NCI-H1694 (cell line): ENCODE measurements around the gene SPRYD3.
A peak's percentile ranks its signal among the peaks of the same experiment; 100 is the strongest.

Experiments used
- DNase-seq: peaks from one replicate; lab custom pipeline; 2025; lab: John Stamatoyannopoulos, UW

SPRYD3 gene

DNA sequence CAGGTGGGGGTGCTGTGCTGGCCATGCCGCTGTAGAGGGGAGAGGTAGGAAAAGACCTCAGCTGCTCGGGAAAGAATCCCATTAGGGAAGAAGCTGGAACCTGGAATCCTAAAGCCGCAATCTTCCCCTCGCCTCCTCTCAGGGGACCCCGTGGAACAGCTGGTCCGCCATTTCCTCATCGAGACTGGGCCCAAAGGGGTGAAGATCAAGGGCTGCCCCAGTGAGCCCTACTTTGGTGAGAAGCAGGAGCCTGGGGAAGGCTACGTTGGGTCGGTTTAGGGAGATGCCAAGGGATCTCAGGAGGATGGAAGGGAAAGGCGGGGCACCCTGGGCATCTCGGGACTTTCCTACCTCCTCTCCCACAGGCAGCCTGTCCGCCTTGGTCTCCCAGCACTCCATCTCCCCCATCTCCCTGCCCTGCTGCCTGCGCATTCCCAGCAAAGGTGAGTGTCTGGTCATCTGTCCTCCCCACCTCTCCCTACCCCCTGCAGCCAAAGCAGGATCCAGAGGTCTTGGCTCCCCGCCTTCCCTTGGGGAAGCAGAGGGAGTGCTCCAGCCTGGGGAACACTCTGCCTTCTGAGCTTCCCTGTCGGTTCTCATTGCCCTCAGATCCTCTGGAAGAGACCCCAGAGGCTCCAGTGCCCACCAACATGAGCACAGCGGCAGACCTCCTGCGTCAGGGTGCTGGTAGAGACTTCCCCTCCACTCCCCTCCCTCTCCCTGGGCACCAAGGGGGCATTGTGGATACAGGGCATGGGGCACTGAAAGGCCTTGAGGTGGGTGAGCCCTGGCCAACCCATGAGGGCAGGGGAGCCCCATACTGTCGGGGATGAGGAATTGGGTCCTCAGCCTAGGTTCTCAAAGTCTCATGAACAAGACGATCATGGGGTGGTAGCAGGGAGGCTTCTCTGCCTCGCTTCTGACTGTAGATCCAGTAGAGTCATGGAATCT is 16.9 kb downstream of the SPRYD3 start:
- DNase-seq: no peak

DNA sequence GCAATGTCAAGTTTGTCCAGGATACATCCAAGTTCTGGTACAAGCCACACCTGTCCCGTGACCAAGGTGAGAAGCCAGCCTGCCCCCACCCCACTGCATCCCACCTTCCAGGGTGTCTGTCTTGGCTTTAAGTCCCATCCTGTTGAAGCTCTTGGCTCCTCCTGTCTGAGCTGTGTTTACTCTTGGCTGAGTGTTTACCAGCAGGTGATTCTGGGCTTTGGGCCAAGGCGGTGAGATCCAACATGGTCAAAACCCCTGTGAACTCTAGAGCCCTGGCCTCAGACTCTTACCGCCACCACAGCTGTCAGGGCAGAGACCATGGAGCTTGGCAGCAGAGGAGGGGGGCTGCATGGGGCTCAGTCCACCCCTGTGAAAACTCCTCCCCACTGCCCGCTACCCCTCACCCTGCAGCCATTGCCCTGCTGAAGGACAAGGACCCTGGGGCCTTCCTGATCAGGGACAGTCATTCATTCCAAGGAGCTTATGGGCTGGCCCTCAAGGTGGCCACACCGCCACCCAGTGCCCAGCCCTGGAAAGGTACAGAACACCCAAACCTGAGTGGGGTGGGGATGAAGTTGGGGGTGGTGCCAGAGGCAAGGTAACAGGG is 17.7 kb downstream of the SPRYD3 start:
- no peak for DNase-seq

DNA sequence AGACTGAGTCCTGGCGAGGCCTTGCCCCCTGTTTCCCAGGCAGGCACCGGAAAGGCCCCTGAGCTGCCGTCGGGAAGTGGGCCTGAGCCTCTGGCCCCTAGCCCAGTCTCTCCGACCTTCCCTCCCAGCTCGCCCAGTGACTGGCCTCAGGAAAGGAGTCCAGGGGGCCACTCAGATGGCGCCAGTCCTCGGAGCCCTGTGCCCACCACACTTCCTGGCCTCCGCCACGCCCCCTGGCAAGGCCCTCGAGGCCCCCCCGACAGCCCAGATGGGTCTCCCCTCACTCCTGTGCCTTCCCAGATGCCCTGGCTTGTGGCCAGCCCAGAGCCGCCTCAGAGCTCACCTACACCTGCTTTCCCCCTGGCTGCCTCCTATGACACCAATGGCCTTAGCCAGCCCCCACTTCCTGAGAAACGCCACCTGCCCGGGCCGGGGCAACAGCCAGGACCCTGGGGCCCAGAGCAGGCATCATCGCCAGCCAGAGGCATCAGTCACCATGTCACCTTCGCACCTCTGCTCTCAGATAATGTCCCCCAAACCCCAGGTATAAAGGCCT is 18.4 kb downstream of the SPRYD3 start:
- DNase-seq: no peak

DNA sequence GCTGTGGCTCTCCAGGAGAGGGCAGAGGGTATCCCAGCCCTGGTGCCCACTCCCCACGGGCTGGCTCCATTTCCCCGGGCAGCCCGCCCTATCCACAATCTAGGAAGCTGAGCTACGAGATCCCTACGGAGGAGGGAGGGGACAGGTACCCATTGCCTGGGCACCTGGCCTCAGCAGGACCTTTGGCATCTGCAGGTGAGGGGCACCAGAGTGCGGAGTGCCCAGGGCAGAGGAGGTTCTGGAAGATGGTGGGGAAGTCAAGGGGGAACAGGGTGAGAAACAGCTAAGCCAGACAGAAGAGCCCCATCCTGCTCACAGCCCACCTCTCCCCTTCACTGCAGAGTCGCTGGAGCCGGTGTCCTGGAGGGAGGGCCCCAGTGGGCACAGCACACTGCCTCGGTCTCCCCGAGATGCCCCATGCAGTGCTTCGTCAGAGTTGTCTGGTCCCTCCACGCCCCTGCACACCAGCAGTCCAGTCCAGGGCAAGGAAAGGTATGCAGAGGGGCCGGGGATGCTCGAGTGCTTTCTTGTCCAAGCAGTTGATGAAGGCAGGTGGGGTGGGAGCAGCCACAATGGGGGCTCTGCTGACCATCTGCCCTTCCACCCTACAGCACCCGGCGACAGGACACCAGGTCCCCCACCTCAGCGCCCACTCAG is 19.0 kb downstream of the SPRYD3 start:
- no peak for DNase-seq

DNA sequence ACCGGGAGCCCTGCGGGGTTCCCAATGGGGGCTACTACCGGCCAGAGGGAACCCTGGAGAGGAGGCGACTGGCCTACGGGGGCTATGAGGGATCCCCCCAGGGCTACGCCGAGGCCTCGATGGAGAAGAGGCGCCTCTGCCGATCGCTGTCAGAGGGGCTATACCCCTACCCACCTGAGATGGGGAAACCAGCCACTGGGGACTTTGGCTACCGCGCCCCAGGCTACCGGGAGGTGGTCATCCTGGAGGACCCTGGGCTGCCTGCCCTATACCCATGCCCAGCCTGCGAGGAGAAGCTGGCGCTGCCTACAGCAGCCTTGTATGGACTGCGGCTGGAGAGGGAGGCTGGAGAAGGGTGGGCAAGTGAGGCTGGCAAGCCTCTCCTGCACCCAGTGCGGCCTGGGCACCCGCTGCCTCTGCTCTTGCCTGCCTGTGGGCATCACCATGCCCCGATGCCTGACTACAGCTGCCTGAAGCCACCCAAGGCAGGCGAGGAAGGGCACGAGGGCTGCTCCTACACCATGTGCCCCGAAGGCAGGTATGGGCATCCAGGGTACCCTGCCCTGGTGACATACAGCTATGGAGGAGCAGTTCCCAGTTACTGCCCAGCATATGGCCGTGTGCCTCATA is 19.6 kb downstream of the SPRYD3 start:
- no peak for DNase-seq

DNA sequence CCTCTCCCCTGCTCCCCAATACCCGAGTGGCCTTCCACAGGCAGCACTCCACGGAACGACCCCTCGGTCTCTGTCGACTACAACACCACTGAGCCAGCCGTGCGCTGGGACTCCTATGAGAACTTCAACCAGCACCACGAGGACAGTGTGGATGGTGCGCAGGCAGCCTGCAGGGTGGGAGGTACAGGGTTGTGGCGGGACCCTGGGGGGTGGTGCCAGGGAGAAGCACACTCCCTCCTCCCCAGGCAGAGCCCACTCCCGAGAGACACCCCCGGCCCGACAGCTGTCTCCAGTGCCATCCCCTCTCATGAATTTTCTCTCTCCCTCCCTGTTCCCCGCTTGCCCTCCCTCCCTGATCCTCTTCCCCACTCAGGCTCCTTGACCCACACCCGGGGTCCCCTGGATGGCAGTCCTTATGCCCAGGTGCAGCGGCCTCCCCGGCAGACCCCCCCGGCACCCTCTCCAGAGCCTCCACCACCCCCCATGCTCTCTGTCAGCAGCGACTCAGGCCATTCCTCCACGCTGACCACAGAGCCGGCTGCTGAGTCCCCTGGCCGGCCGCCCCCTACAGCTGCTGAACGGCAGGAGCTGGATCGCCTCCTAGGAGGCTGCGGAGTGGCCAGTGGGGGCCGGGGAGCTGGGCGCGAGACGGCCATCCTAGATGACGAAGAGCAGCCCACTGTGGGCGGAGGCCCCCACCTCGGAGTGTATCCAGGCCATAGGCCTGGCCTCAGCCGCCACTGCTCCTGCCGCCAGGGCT is 20.3 kb downstream of the SPRYD3 start:
- no peak for DNase-seq

DNA sequence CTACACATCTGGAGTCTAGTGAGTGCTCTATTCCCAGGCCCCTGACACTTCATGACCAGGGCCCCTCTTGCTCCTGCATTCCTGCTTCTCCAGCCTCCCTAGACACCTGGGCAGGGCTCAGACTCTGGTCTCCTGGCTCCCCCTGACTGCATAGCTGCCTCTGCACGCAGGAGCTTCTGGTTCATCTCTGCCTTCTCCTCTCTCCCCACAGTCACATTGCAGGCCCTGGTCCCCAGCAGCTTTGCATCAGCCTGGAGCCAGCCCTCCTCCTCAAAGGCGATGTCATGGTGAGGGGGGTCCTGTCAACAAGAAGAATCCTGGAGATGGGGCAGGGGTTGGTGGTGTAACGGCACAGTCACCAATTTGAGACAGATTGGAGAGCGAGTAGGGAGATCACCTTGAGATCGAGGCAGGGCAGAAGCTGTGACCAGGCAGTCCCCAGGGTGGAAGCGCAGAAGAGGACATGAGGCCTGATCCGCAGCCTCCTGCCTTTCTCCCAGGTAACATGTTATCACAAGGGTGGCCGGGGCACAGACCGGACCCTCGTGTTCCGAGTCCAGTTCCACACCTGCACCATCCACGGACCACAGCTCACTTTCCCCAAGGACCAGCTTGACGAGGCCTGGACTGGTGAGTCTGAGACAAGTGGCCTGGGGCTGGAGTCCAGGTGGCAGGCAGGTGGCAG is 21.2 kb downstream of the SPRYD3 start:
- DNase-seq: no peak

DNA sequence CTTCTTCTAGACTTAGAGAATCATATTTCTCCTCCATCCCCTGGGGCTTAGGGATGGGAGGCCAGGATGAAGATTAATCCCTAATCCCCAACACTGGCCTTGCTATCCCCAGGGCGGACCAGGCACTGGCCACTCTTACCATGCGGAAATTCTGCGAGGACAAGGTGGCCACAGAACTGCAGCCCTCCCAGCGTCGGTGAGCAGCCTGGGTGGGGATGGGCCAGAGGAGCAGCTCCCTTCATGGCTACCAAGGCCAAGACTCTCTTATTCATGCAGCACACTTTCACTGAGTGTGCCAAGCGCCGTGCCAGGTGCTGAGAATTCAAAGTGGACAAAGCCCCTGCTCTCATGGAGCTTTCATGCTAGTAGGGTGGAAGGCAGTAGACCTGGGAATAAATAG is 22.3 kb downstream of the SPRYD3 start:
- DNase-seq: no peak

DNA sequence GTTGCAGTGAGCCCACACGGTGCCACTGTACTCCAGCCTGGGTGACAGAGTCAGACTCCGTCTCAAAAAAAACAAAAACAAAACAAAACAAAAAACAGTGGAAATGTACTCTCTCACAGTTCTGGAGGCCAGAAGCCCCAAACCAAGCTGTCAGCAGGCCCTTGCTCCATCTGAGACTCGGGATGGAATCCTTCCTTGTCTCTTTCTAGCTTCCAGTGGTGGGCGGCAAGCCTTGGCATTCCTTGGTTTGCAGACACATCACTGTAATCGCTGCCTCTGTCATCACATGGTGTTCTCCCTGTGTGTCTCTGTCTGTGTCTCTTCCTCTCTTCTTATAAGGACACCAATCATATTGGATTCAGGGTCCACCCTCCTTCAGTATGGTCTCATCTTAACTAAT is 22.9 kb downstream of the SPRYD3 start:
- DNase-seq: no peak

DNA sequence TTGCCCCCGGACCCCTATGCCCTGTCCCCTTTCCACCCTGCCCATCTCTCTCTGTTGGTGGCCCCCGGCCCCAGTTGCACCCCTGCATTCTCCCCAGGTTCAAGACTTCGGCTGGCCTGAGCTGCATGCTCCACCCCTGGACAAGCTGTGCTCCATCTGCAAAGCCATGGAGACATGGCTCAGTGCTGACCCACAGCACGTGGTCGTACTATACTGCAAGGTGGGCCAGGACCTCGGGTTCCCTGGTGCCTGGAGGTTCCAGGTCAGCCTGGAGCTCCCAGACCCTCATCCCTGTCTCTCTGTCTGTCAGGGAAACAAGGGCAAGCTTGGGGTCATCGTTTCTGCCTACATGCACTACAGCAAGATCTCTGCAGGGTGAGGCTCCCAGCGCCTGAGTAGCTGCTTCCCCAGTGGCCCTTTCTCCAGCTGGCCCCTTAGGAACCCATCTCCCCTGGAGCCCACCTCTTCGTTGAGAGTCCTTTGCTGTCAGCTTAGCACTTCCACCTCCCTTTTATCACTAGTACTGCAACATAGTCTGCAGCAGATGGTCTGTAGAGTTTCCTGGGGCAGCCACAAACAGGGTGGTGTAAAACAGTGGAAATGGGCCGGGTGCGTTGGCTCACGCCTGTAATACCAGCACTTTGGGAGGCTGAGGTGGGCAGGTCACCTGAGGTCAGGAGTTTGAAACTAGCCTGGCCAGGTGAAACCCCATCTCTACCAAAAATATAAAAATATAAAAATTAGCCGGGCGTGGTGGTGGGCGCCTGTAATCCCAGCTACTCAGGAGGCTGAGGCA is 23.5 kb downstream of the SPRYD3 start:
- no peak for DNase-seq

DNA sequence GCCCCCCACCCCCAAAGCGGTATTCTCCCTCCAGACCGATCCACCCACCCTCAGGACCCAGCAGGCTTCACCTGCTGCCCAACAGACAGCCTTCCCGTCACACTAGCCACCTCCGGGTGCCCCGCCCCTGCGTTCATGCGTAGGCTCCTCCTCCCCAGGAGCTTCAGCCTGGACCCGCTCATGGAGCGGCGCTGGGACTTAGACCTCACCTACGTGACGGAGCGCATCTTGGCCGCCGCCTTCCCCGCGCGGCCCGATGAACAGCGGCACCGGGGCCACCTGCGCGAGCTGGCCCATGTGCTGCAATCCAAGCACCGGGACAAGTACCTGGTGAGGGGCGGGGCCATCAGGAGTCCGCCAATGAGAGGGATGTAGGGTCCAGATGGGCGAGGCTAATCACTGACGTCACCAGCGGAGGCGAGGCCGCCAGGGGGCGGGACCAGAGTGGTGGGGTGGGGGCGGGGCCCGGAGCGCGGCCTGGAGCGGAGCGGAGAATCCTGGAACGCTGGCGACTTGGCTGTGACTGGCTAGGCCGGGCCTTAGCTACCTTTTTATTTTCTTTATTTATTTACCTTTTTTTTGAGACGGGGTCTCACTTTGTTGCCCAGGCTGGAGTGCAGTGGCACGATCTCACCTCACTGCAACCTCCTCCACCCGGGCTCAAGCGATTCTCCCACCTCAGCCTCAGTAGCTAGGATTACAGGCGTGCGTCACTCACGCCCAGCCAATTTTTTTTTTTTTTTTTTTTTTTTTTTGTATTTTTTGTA is 24.9 kb downstream of the SPRYD3 start:
- DNase-seq: peak; percentile 79

DNA sequence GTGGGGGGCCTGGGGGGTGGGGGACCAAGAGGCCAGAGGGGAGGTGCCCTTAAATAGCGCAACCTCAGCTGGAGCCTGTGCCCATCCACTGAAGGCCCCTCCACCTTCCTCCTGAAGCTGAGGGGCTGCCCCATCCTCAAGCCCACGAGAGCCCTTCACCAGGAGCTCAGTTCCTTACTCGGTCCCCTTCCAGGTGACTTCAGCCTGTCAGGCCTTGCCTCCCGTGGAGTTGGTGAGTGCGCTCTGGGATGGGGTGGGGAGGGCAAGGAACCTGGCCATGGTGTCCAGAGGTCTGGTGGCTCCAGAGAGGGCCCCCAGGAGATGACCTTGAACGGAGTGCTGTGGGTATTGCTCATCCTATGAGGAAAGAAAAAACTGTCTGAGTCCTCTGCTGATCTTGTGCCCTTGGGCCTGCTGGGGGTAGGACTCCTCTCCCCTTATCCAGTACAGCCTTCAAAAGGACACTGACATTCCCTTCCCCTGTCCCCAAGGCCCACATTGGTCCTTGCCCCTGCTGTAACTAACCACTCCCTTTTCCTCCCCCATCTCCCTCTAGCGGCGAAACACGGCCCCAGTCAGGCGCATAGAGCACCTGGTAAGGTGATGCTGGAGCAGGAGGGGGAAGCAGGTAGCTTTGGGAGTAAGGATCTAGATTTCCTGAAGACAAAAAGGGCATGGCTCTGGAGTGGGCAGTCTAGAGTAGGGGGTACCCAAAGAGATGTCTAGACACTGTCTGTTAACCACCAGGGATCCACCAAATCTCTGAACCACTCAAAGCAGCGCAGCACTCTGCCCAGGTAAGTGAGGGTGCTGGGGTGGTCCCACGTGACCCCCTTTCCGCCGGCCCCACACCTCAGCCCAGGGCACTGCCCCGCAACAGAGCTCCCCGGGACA is 25.7 kb downstream of the SPRYD3 start:
- DNase-seq: no peak

DNA sequence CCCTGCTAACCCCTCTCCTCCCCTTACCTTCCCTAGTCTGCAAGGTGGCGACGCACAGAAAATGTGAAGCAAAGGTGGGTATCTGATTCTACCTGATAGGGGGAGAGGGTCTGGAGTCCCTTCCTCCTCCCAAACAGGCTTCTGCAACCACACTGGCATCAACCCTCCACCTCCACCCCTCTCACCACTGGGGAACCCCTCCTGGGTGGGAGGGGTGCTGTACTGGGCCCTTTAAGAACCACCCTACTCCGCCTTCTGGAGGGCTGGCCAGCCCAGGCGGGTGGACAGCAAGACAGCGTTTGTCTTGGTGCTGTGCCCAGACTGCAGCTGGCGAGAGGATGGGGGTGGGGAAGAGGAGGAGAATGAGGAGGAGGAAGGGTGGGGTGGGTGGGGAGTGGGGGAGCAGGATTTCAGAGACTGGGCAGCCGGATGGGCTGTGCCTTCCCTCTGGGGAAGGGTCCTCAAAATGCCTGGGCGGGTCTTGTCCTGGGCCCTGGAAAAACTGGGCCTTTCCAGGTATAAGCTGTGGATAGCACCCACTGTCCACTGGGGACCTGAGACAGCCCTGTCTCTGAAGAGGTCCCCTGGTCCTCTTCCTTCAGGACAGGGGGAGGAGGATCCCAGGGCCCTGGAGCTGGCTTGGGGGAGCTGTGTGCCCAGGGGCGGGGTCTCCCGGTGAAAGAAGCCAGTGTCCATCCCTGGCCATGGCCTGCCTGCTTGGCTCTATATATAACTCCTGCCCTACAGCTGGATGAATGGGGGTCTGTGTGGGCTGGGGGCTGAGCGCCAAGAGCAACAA is 26.6 kb downstream of the SPRYD3 start:
- no peak for DNase-seq

DNA sequence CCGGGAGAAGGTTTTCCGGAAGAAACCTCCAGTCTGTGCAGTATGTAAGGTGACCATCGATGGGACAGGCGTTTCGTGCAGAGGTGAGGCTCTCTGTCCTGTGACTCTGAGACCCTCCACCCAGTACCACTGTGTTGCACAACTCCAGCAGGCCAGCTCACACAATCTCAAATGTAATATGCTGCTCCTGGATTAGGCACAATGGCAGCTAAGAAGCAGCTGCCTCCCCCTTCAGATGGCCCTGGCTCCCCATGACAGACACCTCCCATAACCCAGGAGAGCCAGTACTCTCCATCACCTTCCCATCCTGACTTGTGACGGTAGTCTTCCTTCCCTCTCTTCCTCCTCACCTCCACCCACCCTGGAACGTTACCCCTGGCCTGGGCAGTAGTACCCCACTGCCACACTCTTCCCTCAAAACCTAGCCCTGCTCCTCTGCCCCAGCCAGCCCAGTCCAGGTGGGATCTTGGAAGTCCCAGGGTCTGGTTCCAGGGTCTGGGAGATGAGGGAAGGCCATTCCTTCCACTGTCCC is 27.2 kb downstream of the SPRYD3 start:
- no peak for DNase-seq

DNA sequence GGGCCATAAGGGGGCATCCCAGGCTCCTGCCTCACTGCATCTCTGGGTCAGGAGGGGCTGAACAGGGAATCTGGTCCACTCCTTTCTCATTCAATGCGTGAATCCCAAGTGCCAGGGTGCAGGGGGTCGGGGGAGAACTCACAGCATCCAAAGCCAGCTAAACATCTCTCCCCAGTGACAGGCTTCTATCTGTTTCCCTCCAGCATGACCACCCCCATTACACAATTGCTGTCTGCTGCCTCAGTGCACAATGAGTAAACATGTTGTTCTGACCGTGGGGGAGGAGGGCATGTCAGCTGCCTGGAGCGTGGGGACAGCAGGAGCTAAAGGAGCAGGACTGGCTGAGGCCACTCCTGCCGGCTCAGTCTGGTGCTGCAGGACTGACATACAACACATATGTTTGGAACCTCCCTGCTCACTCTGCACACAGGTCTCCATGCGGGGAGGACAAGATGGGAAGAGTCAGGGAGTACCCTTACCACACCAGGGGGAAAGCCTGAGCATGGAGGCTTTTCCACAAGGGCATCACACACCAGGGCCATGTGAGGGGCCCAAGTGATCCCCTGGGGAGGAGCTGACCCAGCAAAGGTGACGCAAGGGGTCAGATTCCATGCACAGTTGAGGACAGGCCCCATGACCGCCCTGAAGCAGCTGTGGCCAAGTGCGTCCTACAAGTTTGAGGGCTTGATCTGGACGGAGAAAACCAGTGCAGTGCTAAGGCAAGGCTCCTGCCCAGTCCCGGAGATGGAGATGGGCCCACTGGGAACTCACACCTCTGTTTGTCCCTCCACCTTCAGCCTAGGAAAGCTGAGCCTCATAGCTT is 27.9 kb downstream of the SPRYD3 start:
- peak; percentile 52 for DNase-seq

DNA sequence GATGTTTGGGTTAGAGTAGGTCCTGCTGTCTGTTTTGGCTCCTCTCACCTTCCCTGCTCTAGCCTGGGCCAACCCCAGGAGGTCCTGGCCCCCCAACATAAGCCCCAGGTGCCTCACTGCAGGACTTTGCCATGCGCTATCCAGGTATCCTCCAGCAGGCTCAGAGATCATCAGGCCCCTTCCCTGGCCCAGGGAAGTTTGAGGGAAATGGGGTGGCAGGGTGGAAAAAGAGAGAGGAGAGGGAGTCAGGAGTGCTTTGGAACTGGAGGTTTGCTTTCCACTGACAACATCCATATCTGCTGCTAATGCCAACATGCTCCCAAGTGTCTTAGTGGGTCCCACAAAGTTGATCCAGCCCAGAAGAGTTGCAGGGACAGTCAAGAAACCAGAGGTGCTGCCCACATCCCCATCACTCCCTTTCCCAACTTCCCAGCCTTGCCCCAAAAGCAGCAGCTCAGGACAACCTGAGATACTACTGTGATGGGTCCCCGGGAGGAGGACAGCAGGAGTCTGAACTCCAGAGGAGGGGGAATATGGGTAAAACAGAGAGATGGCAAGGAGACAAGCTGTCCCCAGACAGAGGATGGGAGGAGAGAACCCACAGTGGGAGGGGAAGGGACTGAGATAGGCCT is 28.6 kb downstream of the SPRYD3 start:
- no peak for DNase-seq
